GM19023 (cell line): Measurements from ENCODE around the gene PRICKLE3.
A peak's percentile ranks its signal among the peaks of the same experiment; 100 is the strongest.
"Not testable (repeated sequence)": the region's sequence is repeated elsewhere in the genome, so short reads cannot be mapped to it uniquely, and the experiment has no call there.

Source experiments
- ATAC-seq: cut with Tn5 transposase; IDR thresholded peaks from one replicate; pipeline ENCODE4 v1.9.1; 2021; ENCODE audit warnings: mild to moderate bottlenecking, moderate library complexity; ENCODE audit not compliant: unreplicated experiment

PRICKLE3 gene

DNA sequence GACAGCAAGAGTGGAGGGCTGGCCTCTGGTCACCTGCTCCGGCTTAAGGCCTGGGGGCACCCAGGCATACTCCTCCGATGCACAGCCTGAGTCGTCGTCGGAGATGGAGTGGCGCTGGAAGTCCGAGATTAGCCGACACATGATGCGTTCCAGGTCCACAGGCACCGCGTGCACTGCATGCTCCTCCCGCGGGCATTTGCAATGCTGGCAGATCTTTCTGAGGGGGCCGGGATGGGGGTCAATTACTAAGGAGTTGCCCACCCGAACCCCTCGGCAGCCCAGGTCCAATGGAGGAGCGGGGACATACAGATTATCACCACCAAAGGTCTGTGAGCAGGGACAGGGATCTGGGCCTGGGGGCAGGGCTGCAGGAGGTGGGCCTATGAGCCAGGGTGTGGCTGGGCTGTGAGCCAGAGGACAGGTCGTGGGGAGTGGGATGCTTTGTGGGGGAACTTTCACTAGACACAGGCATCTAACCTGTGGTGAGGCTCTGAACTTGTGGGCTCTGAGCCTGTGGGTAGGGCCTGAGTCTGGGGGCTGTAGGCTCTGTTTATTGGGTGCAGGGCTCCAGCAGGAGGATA is 2.4 kb downstream of the PRICKLE3 start:
- no peak for ATAC-seq

DNA sequence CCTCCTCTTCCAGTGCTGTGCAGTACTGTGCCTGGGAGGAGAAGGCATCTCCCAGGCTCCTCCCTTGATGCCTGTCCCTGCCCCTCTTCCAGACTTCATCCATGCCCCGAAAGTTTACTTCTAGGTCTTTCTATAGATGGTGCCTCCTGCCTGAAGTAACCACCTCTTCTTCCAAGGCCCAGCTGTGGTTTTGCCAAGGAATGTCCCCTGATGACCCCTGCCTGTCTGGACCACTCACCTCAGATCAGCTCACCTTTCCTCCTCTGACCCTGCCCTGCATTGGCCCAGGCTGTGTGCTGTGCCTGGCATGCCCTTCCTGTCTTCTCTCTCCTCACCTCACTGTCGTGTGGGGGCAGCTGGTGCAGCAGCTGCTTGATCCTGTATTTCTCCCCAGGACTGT is 6.8 kb downstream of the PRICKLE3 start:
- ATAC-seq, result no peak

DNA sequence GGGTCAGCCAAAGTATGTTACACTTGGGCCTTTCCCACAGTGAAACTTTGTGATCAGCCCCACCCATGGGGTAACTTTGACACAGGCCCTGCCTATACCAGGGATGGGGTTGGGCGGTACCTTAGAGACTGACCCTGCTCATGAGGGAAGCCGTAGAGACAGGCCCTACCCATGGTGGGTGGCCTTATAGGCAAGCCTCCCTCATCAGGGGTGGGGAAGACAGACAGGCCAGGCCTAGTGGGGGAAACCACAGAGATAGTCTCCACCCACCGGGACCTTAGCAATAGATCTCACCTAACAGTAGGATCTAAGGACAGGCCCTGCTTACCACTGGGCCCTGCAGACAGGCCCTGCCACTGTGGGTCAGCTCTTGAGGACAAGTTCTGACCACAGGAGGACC is 7.6 kb downstream of the PRICKLE3 start:
- ATAC-seq, result no peak

DNA sequence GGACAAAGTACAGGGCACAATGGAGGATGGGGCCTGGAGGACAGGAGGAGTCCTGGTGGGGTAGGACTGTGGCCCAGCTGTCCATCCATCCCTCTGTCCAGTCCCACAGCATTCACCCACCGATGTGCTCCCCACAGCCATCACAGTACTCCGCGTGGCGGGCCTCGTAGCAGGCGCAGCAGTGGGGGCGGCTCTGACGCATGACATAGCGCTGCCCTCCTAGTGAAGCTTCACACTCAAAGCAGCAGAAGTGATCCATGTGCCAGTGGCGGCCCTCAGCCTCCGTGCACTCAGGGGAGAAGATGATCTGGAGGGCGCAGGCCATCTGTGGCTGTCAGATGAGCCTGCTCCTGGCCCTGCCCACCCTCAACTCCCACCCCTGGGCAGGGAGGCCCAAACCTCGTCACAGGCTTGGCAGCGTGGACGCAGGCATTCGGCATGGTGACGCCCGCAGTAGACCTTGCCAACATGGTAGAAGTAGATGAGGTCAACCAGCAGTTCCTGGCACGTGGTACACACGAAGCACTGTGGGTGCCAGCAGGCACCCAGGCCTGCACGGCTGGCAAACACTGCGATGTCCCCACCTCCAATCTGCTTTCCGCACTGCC is 8.2 kb downstream of the PRICKLE3 start:
- no peak for ATAC-seq

DNA sequence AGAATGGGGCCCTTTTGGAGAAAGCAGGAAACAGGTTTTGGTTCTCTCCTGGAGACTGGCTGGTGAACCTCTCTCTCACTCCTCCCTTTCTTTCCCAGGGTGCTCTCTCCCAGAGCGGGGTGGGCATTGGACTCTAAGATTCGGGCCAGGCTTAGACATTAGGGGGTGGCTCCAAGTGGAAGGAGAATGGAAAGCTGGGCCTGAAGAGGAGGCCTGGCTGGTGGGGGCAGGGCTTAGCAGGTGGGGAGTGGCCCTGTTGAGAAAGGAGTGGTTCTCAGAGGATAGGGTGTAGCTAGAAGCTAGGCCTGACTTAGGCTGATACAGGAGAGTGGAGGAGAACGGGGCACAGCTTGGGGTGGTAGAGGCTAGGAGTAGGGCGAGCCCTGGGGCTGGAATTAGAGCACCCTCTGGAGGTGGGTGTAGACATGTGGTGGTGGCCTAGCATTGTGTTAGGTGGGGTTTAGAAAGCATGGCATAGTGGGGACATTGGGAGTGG is 8.8 kb downstream of the PRICKLE3 start:
- no peak for ATAC-seq

DNA sequence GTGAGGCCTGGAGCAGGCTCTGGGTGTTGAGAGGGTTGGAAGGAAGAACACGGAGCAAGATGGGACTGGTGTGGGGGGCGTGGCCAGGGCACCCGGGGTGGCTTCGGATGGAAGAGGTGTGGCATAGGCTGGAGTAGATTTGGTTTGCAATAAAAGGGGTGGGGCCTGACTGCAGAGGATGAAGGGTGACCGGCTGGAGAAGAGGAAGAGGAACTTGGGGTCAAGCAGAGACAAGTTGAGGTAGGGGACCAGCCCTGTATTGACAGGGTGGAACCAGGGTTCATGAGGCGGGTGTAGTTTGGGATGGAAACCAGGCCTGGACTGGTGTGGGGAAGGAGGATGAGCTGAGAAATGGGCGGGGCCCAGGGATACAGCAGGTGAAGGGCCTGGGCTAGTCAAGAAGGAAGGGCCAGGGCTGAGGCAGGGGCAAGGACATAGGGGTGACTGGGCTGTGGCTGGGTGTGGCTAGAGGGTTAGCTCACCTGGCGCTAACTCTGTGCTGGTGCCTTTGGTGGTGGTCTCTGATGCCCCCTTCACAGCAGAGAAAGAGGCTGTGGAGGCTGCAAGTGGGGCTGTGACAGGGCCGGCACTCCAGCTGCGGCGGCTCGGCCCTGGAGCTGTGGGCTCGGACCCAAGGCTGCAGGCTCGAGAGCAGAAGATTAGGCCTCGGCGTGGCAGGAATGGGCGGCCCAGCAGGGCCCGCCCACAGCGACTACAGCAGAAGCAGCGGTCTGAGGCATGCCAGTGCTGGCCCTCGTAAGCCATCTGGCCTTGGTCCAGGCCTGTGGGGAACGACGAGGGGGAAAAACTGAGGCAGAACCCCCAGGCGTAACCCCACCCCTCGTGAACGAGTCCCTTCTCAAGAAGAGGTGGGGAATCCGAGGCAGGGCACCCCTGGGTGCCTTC is 9.5 kb downstream of the PRICKLE3 start:
- no peak for ATAC-seq

DNA sequence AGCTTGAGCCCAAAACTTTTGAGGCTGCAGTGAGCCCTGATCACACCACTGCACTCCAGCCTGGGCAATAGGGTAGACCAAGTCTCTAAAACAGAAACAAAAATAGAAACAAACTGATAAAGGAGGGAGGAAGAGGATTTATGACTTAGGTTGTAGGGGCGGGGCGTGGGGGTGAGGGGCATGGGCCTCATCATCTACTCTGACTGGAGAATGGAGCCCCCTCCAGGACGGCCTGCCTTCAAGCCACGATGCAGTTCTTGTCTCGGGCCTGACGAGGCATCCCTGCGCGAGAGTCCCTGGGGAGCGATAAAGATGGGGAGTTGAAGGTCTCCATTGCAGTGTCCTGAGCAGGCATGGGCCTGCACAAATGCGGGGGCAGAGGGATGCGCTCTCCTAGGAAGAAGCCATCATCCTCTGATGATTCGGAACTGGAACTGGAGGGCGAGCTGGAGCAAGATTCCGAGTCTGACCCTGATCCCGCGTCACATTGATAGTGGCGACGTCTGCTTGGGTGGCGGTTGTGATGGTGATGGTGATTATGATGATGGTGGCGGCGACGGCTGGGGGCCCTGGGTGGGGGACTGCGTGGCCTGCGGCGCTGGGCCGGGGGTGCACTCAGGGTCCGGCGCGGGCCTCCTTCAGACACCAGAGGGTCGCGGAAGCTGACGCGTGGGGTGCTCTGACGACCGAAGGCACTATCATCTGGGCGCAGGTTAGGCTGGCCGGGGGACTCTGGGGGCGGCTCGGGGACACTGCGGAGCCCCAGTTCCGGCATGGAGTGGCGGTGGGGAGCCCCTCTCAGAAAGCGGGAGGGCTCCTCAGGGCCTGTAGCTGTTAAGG is 10.5 kb downstream of the PRICKLE3 start:
- no peak for ATAC-seq

DNA sequence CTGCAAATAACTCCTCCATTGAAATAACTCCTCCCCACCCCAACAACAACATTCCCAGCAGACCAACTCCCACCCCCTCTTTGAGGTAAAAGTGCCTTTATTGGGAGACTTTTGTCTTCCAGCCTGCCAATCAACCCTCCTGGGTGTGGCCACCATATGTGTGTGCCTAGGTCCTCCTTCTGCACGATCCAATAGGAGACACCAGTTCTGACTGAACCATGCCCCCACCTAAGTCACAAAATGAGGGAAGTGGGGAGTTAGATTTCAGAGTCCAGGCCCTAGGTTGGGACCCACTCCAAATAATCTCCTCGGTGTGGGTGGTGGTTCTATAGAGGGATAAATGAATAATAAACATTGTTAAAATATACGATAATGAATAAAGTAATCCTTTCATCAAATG is 11.4 kb downstream of the PRICKLE3 start:
- no peak for ATAC-seq

DNA sequence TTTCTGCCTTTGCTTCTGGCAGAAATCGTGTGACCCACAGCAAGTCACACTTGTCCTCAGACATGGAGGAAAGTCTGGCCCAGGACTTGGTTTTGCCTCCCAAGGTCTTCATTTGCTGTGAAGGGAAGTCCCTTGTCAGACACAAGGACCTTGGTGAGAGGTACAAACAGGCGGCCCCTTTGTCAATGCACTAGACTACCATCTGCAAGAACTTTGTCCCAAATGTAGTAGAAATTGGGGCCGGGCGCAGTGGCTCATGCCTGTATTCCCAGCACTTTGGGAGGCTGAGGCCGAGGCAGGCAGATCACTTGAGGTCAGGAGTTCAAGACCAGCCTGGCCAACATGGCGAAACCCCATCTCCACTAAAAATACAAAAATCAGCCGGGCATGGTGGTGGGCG is 12.6 kb downstream of the PRICKLE3 start:
- ATAC-seq, result not testable (repeated sequence)

DNA sequence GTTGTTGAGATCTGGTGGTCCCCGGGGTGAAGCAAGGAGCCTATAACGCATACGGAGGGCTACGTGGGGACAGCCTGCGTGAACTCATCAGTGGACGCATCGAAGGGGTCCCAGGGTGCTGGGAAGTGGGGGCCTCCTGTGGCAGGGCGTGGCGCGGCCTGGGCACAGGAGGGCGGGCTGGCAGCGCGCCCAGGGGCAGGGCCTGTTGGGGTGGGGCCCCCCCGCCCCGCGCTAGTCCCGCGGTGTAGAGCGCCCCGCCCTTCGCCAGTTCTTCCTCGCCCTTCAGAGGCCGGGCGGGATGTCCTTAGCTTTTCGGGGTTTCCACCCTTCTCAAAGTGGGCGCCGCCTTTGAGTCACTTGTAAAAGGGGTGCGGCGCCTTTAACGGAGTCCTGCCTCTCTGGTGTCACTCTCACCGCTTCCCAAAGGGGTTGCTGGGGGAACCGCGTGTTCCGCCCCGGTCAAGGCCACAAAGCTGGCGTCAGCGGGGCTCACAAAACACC is 13.8 kb downstream of the PRICKLE3 start:
- ATAC-seq, result peak; percentile 70

DNA sequence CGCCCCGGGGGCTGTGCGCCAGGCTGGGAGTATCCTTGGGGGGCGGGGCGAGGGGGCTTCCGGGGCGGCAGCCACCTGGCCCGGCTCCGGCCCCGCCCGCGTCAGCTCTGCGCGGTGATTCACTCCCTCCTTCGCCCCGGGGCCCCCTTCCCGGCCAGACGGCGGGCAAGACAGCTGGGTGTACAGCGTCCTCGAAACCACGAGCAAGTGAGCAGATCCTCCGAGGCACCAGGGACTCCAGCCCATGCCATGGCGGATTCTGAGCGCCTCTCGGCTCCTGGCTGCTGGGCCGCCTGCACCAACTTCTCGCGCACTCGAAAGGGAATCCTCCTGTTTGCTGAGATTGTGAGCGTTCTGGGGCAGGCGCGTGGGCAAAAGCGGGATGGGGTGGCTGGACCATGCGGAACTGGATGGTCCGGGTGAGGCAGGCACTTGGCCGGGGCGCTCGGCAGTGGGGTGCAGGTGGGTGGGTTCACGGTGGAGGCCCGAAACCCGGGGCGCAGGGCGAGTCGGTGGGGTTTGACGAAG is 14.4 kb downstream of the PRICKLE3 start, which contains the start of gene PLP2:
PLP2 (plus strand) TSS at position 147 of the 528 bp plus-strand sequence; CDS start at position 250, 103 bp downstream.
- peak; percentile 40 for ATAC-seq

DNA sequence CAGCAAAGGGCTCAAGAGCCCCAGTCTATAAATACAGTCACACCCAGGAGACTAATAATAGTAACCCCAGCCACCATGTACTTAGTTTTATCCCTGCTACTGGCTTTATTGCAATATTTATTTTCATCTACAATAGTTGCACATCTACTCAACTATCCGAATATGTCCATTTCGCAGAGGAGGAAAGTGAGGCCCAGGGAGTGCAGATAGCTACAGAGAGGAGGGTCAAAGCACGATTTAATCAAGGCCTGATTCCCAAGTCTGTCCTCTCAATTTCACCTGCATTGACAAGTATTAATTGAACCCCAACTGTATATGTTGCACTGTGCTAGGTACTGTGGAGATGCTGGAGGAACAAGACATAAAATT is 18.4 kb downstream of the PRICKLE3 start:
- no peak for ATAC-seq

DNA sequence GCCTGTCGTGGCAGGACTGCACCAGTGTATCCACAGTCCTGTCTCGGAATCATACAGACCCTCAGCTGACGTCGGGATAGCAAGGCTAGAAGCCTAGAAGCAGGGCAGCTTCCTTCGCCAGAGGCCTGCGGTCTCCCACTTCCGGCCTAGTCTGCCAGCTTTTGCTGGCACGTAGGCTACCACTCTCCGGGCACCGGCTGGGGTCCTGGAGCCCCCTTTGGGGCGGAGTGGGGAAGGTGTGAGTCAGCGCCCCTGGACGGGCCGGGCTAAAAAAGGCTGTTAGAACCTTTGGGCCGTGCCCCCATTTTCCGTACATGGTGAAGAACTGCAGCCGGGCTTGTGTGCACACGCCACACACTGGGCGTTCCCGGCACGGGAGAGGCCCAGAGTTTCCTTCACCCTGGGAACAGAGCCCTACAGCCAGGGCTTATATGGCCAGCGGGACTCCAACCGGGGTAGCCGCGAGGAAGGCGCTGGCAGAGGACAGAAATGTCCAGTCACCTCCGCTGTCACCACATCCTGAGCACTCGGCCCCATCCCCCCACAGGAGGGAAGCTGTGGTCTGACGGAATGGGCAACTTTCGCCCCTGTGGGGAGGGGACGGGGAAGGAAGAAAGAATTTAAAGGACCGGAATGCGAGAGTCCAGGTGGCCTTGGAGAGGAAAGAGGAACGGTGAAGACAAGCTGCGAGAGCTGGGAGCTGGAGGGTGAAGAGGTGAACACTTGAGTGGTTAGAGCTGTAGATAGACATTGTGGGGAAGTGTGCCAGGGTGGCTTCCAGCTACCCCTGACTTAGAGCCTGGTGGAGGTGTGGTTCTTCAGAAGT is 19.0 kb downstream of the PRICKLE3 start:
- ATAC-seq, result no peak

DNA sequence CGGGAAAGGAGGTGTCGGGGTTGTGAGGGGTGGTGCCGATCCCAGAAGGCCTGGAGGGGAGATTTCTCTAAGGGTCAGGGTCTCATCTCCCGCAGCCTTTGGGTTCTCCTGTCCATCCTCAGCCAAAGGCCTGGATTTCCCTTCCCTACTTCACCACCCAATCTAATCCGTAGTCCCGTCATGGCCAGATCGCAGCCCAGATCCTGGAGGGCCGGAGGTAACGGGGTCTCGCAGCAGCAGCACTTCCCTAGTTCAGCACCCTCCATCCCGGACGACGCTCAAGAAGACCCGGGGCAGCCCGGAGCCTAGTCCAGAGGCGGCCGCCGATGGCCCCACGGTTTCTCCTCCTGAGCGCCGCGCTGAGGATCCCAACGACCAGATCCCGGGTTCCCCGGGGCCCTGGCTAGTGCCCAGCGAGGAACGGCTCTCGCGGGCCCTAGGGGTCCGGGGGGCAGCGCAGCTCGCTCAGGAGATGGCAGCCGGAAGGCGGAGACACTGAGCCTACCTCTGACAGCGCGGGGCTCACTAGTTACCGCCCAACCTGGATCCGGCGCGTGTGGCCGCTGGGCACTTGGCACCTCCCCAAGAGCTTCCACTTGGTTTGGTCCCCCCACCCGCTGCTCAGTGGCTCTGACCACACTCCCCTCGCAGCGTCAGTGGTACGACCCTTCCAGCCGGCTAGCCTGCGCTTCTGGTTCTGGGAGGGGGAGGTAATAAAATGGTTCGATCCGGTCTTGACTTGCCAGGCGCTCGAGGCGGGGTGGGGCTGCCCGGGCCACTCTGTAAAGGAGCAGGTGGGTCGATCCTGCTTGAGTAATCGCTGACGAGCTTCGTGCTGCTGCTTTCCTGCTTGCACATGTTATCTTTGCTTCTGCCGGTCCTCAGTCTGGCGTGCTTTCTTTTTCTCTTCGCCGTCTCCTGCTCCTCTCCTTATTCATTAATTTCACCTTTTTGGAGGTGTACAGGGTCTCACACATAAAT is 20.0 kb downstream of the PRICKLE3 start:
- peak; percentile 27 for ATAC-seq

DNA sequence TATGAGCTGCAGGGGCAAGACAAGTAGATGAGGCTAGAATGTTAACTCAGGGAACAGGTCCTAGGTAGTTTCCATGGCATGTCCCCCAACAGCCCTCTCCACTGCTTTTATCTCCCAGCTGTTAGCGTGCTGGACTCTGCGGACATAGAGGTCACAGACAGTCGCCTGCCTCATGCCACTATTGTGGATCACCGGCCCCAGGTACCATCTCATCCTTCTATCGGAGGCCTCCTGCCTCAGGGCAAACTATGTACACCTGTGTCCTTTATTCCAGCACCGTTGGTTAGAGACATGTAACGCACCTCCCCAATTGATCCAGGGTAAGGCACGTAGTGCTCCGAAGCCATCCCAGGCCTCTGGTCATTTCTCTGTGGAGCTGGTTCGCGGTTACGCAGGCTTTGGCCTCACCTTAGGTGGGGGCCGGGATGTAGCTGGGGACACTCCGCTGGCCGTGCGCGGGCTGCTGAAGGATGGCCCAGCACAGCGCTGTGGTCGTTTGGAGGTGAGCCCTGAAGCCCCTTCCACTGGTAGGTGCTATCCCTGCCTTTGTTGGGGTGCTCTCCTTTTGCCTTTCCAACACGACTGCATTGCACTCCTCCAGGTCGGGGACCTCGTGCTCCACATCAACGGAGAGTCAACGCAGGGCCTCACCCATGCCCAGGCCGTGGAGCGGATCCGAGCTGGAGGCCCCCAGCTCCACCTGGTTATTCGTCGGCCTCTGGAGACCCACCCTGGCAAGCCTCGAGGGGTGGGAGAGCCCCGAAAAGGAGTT is 21.4 kb downstream of the PRICKLE3 start:
- ATAC-seq, result no peak

DNA sequence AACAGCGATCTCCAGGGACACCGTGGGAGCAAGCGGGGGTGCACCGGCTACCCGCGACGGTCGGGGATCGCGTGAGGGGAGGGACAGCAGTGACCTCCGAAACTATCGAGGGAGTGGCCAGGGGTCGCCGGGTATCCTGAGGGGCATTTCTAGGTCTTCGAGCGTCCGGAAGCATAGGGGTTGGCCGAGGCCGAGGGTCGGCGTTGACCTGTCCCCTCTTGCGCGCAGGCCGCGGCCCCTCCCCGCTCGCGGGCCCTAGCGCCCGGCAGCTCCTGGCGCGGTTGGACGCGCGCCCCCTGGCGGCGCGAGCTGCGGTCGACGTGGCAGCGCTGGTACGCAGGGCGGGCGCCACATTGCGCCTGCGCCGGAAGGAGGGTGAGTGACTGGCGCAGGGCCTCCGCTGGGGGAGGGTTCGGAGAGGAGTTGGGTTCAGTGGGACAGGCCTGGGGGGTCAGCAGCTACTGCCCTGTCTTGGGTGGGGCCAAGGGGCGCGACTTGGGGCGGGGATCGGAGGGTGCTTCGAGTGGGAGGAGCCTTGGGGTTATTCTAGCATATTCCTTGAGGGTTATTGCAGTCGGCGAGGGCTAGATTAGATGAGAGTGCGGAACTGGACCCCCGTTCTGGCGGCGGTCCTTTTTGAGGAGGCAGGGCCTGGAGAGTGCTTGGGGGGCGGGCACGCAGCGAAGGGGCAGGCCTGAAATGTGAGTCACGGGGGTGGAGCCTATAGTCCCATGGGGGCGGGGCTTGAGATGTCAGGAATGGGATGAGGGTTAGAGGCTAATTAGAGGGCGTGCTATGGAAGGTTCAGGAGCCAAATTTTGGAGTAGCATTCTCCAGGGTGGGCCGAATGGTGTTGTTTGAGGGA is 22.4 kb downstream of the PRICKLE3 start:
- ATAC-seq, result peak; percentile 61

DNA sequence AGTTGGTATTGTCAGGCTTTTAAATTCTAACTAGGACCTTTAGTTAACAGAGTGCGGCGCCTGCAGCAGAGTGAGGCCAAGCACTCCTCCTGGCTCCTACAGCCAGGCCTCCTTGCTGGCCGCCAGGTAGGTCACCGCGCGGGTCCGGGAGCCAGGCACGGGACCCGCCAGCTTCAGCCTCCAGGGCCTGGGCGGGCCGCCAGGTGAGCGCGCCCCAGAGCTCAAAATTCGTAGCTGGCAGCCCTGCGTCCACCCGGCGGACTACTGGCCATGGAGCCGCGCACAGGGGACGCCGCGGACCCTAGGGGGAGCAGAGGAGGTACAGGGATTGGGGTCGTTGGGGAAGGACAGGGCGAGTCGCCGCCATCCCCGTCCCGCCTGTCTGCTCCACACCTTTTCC is 23.6 kb downstream of the PRICKLE3 start, which contains the start of gene MAGIX:
MAGIX (plus strand) TSS at position 139 of the 400 bp plus-strand sequence; CDS start at position 271, 132 bp downstream.
- no peak for ATAC-seq
